SK-N-DZ (cell line): ENCODE measurements around the gene RBM33.

Experiments
- DNase-seq: peaks from one replicate; pipeline ENCODE4 v3.0.0-alpha.2; 2015; ENCODE audit warnings: low spot score

The RBM33 gene

GRCh38 chr7:155824227-155824886, 179.9 kb downstream of the RBM33 start:
- DNase-seq = no peak

GRCh38 chr7:155825336-155825735, 180.9 kb downstream of the RBM33 start:
- DNase-seq = no peak

- no peak for DNase-seq
Observed at GRCh38 chr7:155829796-155830470, 185.5 kb downstream of the RBM33 start.
